ENCODE data around the gene UFC1.

UFC1 gene

GRCh38 chr1:161176468-161177111, 22.8 kb downstream of the UFC1 start:
- Histone ChIP-seq H3K27me3 (ENCODE audit: control insufficient read depth, low read length) (no peaks in the 10 kb centered on the region), H3K27ac (ENCODE audit: low read depth, low read length) (peak overlapping the region; percentile 31; the same call in 1 of the 2 replicates), H3K36me3 (ENCODE audit: control insufficient read depth, low read length) (peaks cover 39% of the 10 kb centered on the region), H4K20me1 (ENCODE audit: control insufficient read depth, insufficient read depth, low read depth, low read length) (no peaks in the 10 kb centered on the region), H3K4me1 (ENCODE audit: control insufficient read depth, low read length) (peaks cover 24% of the 10 kb centered on the region), H3K9me3 (ENCODE audit: control insufficient read depth, insufficient read depth, low read length) (no peaks in the 10 kb centered on the region), H3K4me2 (ENCODE audit: low read length) (peak overlapping the region; percentile 94), H3K4me3 (ENCODE audit: low read length) (peak overlapping the region; percentile 99), H3K9me2 (replicated peaks; ENCODE audit: control insufficient read depth, low read length) (no peaks in the 10 kb centered on the region), H3F3A (ENCODE audit: control insufficient read depth, insufficient read depth) (0 out of 2 replicates have a peak, but pooled peaks cover 2% of the 10 kb centered on the region), H3K79me2 (ENCODE audit: control insufficient read depth, low read length) (peaks cover 16% of the 10 kb centered on the region)
- TF ChIP-seq EZH2phosphoT487 (IDR thresholded peaks at IDR 0.05; ENCODE audit: borderline replicate concordance, low read length): no peak
- TF ChIP-seq, protein P1, sequence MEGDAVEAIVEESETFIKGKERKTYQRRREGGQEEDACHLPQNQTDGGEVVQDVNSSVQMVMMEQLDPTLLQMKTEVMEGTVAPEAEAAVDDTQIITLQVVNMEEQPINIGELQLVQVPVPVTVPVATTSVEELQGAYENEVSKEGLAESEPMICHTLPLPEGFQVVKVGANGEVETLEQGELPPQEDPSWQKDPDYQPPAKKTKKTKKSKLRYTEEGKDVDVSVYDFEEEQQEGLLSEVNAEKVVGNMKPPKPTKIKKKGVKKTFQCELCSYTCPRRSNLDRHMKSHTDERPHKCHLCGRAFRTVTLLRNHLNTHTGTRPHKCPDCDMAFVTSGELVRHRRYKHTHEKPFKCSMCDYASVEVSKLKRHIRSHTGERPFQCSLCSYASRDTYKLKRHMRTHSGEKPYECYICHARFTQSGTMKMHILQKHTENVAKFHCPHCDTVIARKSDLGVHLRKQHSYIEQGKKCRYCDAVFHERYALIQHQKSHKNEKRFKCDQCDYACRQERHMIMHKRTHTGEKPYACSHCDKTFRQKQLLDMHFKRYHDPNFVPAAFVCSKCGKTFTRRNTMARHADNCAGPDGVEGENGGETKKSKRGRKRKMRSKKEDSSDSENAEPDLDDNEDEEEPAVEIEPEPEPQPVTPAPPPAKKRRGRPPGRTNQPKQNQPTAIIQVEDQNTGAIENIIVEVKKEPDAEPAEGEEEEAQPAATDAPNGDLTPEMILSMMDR (IDR thresholded peaks at IDR 0.05; ENCODE audit: low read depth, low read length, poor library complexity, severe bottlenecking): no peak

- Histone ChIP-seq H4K20me1 (ENCODE audit: control insufficient read depth, insufficient read depth, low read depth, low read length) (no peaks in the 10 kb centered on the region), H3K4me1 (ENCODE audit: control insufficient read depth, low read length) (peaks cover 27% of the 10 kb centered on the region), H3F3A (ENCODE audit: control insufficient read depth, insufficient read depth) (0 out of 2 replicates have a peak, but pooled peaks cover 2% of the 10 kb centered on the region), H3K9me3 (ENCODE audit: control insufficient read depth, insufficient read depth, low read length) (no peaks in the 10 kb centered on the region), H3K27me3 (ENCODE audit: control insufficient read depth, low read length) (no peaks in the 10 kb centered on the region), H3K4me3 (ENCODE audit: low read length) (peak within 1 kb of the TSS; percentile 99), H3K27ac (ENCODE audit: low read depth, low read length) (peak within 1 kb of the TSS; percentile 31), H3K9me2 (replicated peaks; ENCODE audit: control insufficient read depth, low read length) (no peaks in the 10 kb centered on the region), H3K36me3 (ENCODE audit: control insufficient read depth, low read length) (peaks cover 31% of the 10 kb centered on the region), H3K79me2 (ENCODE audit: control insufficient read depth, low read length) (peaks cover 16% of the 10 kb centered on the region), H3K4me2 (ENCODE audit: low read length) (peak within 1 kb of the TSS; percentile 94)
- no peak for TF ChIP-seq EZH2phosphoT487 (IDR thresholded peaks at IDR 0.05; ENCODE audit: borderline replicate concordance, low read length)
- TF ChIP-seq, protein P1 (IDR thresholded peaks at IDR 0.05; ENCODE audit: low read depth, low read length, poor library complexity, severe bottlenecking): no peak
Observed at GRCh38 chr1:161177112-161177935, 23.5 kb downstream of the UFC1 start, which contains the start of gene B4GALT3. B4GALT3 (minus strand) TSS chr1:161177507; CDS start chr1:161176060, 1,447 bp downstream.

- no peaks in the 10 kb centered on the region for H3K9me3 ChIP-seq (ENCODE audit: control insufficient read depth, insufficient read depth, low read length)
- peak overlapping the region; percentile 94 for H3K4me2 ChIP-seq (ENCODE audit: low read length)
- H3K9me2 ChIP-seq (replicated peaks; ENCODE audit: control insufficient read depth, low read length): no peaks in the 10 kb centered on the region
- H3K4me1 ChIP-seq (ENCODE audit: control insufficient read depth, low read length): peaks cover 30% of the 10 kb centered on the region
- peaks cover 26% of the 10 kb centered on the region for H3K36me3 ChIP-seq (ENCODE audit: control insufficient read depth, low read length)
- TF ChIP-seq EZH2phosphoT487 (IDR thresholded peaks at IDR 0.05; ENCODE audit: borderline replicate concordance, low read length): no peak
- TF ChIP-seq, protein P1 (IDR thresholded peaks at IDR 0.05; ENCODE audit: low read depth, low read length, poor library complexity, severe bottlenecking): no peak
- H3K79me2 ChIP-seq (ENCODE audit: control insufficient read depth, low read length): peaks cover 16% of the 10 kb centered on the region
- H3K27ac ChIP-seq (ENCODE audit: low read depth, low read length): 0 out of 2 replicates have a peak overlapping the region, but pooled peaks have one; percentile 31
- 0 out of 2 replicates have a peak, but pooled peaks cover 2% of the 10 kb centered on the region for H3F3A ChIP-seq (ENCODE audit: control insufficient read depth, insufficient read depth)
- peak overlapping the region; percentile 99 for H3K4me3 ChIP-seq (ENCODE audit: low read length)
- no peaks in the 10 kb centered on the region for H3K27me3 ChIP-seq (ENCODE audit: control insufficient read depth, low read length)
- H4K20me1 ChIP-seq (ENCODE audit: control insufficient read depth, insufficient read depth, low read depth, low read length): no peaks in the 10 kb centered on the region
Observed at GRCh38 chr1:161177936-161178244, 24.1 kb downstream of the UFC1 start.

Data from DOHH2 (cell line).